Upper lobe of left lung (tissue), 6 donors: Measurements from ENCODE around the gene TP53BP1. TPM values are rescaled to one million over a fixed set of nuclear protein-coding genes. Genes with fewer than 3 reads are reported as not detected.
A peak's percentile ranks its signal among the peaks of the same experiment; 100 is the strongest.
"Not testable (repeated sequence)": the region's sequence is repeated elsewhere in the genome, so short reads cannot be mapped to it uniquely, and the experiment has no call there.

Experiments
- ATAC-seq, 2 donors: fragments of 200-7000 bp; cut with Tn5 transposase; one replicate each; pipeline ENCODE4 v1.9.1; 2022; ENCODE audit warnings: mild to moderate bottlenecking in 2 of 2, moderate library complexity in 2 of 2; ENCODE audit not compliant: low FRiP score in 2 of 2
- DNase-seq, 2 donors: peaks; one replicate each; pipeline ENCODE4 v3.0.0-alpha.2; 2019 to 2020
- H3K27ac ChIP-seq, 4 donors: fragments of 200-600 bp; sonication (generic); one replicate each; pipeline ENCODE4 v1.5.1; 2016 to 2019
- H3K27me3 ChIP-seq, 4 donors: fragments of 200-600 bp; sonication (generic); one replicate each; pipeline ENCODE4 v1.5.1; 2017 to 2019
- H3K36me3 ChIP-seq, 4 donors: fragments of 200-600 bp; sonication (generic); one replicate each; pipeline ENCODE4 v1.5.1; 2016 to 2019
- H3K4me1 ChIP-seq, 4 donors: fragments of 200-600 bp; sonication (generic); one replicate each; pipeline ENCODE4 v1.5.1; 2018 to 2019
- H3K4me3 ChIP-seq, 4 donors: fragments of 200-600 bp; sonication (generic); one replicate each; pipeline ENCODE4 v1.5.1; 2017 to 2019; ENCODE audit warnings: mild to moderate bottlenecking in 2 of 4, moderate library complexity in 1 of 4
- H3K9me3 ChIP-seq, 4 donors: fragments of 200-600 bp; sonication (generic); one replicate each; pipeline ENCODE4 v1.5.1; 2018 to 2019
- EP300 ChIP-seq, 4 donors: sonication (generic); formaldehyde crosslinking; IDR thresholded peaks; one replicate each; pipeline ENCODE4 v1.5.1; 2017; ENCODE audit warnings: antibody characterized with exemption in 4 of 4, control low read depth in 2 of 4
- POLR2A ChIP-seq, 4 donors: fragments of 450-650 bp; IDR thresholded peaks; one replicate each; pipeline ENCODE4 v1.5.1; 2016 to 2017; ENCODE audit warnings: antibody characterized with exemption in 4 of 4, mild to moderate bottlenecking in 2 of 4
- POLR2AphosphoS5 ChIP-seq, 2 donors: sonication (generic); formaldehyde crosslinking; IDR thresholded peaks; one replicate each; pipeline ENCODE4 v1.5.1; 2017; ENCODE audit warnings: antibody characterized with exemption in 2 of 2
- WGBS, 2 donors: methylation state at CpG; one replicate each; pipeline ENCODE4 v1.1.5; 2017 to 2018; 5-methylcytosine and 5-hydroxymethylcytosine counted together
- total RNA-seq, 6 donors: library from RNA; depleted of rRNA in 4 of 6; stranded (reverse); fragments of >200 nt in 4 of 6; gene quantifications; one replicate each; pipeline versions ENCODE4 v1.1.0 to v1.2.1, GENCODE V29; 2016 to 2021
- TF ChIP-seq, protein P1 (sequence below), 6 experiments: fragments of 450-650 bp in 4 of 6; fragments of 200-600 bp in 2 of 6; sonication (generic) in 2 of 6; IDR thresholded peaks; one replicate each; pipeline ENCODE4 v1.5.1; 2016 to 2019; ENCODE audit warnings: antibody characterized with exemption in 6 of 6
- donor health status: DM: no; HTN: no; CAD: no; lungs with moderate emphysema.
- donor health status: DM: no; HTN: yes; CAD: no; lungs with severe emphysema.

TP53BP1 gene
- 100 to 1,000 TPM in 1 of 6 donors, 10 to 100 TPM in 5; 19.3 to 122 (median 28.7) TPM for total RNA-seq

GRCh38 chr15:43492673-43493601 lies at the start of gene TP53BP1:
Gene TP53BP1 (minus strand): TSS chr15:43493156. CDS start chr15:43493043, 113 bp downstream.
- Histone ChIP-seq H3K9me3 (no peaks in the 10 kb centered on the region), H3K4me3 (peak within 1 kb of the TSS; percentile 68 to 96 (median 84)), H3K27me3 (no peaks in the 10 kb centered on the region), H3K27ac (peak within 1 kb of the TSS; percentile 75 to 89 (median 80)), H3K36me3 (peaks cover 0 to 8% (median 4%) of the 10 kb centered on the region in 4 donors), H3K4me1 (peaks cover 4 to 25% (median 6%) of the 10 kb centered on the region in 4 donors)
- DNase-seq (peak; percentile 97 to 99), ATAC-seq (peak; percentile 98 to 100)
- 2% methylated on average over 35 to 54 of the region's 54 CpGs for WGBS, 2 donors
- TF ChIP-seq POLR2A (IDR thresholded peaks at IDR 0.05) (peak in 1 of 4 donors; percentile 61), EP300 (IDR thresholded peaks at IDR 0.05) (no peak), POLR2AphosphoS5 (IDR thresholded peaks at IDR 0.05) (peak; percentile 44 to 59)

DNA sequence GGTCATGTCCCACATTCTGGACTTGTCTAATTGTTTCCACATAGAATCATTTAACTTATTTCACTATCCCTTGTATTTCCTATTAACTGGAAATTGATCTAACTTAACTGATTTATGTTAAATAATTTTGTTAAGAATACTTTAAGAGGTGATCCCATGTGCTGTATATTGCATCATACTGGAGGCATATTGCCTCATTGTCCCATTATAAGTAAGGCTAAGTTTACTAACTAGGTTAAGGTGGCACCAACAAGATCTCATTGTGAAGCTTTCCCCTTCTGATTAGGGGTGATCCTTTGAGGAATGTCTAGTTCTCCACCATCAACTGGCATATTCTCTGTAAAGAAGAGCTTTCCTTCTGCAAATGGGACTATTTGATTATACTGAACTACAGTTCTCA lies 48.8 kb upstream of the TP53BP1 start:
- Histone ChIP-seq H3K4me1 (no peaks in the 10 kb centered on the region), H3K9me3 (no peaks in the 10 kb centered on the region), H3K27me3 (no peaks in the 10 kb centered on the region), H3K36me3 (peaks cover 0 to 5% (median 0%) of the 10 kb centered on the region in 4 donors), H3K27ac (no peak overlapping the region), H3K4me3 (no peak overlapping the region)
- DNase-seq (no peak), ATAC-seq (no peak)
- TF ChIP-seq, protein P1, sequence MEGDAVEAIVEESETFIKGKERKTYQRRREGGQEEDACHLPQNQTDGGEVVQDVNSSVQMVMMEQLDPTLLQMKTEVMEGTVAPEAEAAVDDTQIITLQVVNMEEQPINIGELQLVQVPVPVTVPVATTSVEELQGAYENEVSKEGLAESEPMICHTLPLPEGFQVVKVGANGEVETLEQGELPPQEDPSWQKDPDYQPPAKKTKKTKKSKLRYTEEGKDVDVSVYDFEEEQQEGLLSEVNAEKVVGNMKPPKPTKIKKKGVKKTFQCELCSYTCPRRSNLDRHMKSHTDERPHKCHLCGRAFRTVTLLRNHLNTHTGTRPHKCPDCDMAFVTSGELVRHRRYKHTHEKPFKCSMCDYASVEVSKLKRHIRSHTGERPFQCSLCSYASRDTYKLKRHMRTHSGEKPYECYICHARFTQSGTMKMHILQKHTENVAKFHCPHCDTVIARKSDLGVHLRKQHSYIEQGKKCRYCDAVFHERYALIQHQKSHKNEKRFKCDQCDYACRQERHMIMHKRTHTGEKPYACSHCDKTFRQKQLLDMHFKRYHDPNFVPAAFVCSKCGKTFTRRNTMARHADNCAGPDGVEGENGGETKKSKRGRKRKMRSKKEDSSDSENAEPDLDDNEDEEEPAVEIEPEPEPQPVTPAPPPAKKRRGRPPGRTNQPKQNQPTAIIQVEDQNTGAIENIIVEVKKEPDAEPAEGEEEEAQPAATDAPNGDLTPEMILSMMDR (IDR thresholded peaks at IDR 0.05), result no peak
- TF ChIP-seq EP300 (IDR thresholded peaks at IDR 0.05) (no peak), POLR2A (IDR thresholded peaks at IDR 0.05) (no peak), POLR2AphosphoS5 (IDR thresholded peaks at IDR 0.05) (no peak)

DNA sequence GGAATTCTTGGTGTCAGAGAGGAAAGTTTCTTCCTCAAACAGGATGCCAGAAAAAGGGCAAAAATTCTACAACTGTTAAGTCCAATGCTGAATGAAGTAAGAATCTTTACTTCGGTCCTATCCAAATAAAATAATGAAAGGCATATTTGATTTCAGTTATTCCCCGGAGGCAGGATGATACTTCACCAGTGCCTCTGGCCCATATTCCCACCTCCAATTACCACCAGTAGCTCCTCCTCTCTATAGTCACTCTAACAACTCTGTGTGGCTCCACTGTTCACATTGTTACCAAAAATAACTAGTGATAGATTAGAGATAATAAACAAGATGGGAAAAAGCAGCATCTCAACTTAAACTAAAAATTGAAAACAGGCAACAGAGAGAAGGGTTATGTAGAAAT lies 45.1 kb upstream of the TP53BP1 start:
- TF ChIP-seq, protein P1 (IDR thresholded peaks at IDR 0.05), result no peak
- TF ChIP-seq POLR2AphosphoS5 (IDR thresholded peaks at IDR 0.05) (no peak), EP300 (IDR thresholded peaks at IDR 0.05) (no peak), POLR2A (IDR thresholded peaks at IDR 0.05) (no peak)
- DNase-seq (no peak), ATAC-seq (no peak)
- no peak overlapping the region for H3K4me3 ChIP-seq
- H3K4me1 ChIP-seq, result no peaks in the 10 kb centered on the region
- no peak overlapping the region for H3K27ac ChIP-seq
- H3K9me3 ChIP-seq, result no peaks in the 10 kb centered on the region
- WGBS, 2 donors, result 88 to 90% methylated on average over 2 of the region's 2 CpGs
- H3K36me3 ChIP-seq, result peaks cover 0 to 22% (median 8%) of the 10 kb centered on the region in 4 donors
- H3K27me3 ChIP-seq, result no peaks in the 10 kb centered on the region

DNA sequence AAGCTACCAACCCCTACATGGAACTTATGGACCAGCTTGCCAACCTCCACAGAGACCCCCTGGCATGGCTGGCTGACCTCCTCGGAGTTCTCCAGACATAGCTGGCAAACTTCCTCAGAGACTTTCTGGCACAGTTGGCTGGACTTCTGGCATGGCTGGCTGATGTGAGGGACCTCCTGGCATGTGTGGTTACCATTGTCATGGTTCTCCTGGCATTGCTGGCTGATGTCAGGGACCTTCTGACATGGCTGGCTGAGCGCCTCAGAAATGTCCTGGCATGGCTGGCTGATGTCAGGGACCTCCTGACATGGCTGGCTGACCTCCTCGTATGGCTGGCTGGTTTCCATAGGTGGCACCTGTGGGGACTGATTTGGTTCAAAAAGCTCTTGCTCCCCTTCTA lies 41.9 kb upstream of the TP53BP1 start:
- no peaks in the 10 kb centered on the region for H3K9me3 ChIP-seq
- WGBS, 2 donors, result 60 to 89% methylated on average over 1 to 3 of the region's 3 CpGs
- no peaks in the 10 kb centered on the region for H3K4me1 ChIP-seq
- no peaks in the 10 kb centered on the region for H3K27me3 ChIP-seq
- no peak for DNase-seq
- H3K36me3 ChIP-seq, result peaks cover 0 to 22% (median 8%) of the 10 kb centered on the region in 4 donors
- no peak overlapping the region for H3K4me3 ChIP-seq
- TF ChIP-seq EP300 (IDR thresholded peaks at IDR 0.05) (no peak), POLR2AphosphoS5 (IDR thresholded peaks at IDR 0.05) (no peak), POLR2A (IDR thresholded peaks at IDR 0.05) (no peak)
- TF ChIP-seq, protein P1 (IDR thresholded peaks at IDR 0.05), result no peak
- ATAC-seq, result no peak
- no peak overlapping the region for H3K27ac ChIP-seq

DNA sequence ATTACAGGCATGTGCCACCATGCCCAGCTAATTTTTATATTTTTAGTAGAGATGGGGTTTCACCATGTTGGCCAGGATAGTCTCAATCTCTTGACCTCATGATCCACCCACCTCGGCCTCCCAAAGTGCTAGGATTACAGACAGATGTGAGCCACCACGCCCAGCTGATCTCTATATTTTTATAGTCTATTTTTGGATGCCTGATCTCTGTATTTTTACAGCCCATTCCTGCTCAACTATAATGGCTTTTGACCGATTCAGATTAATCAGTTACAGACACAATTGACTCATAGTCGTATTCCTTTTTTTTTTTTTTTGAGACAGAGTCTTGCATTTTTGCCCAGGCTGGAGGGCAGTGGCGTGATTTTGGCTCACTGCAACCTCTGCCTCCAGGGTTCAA lies 39.9 kb upstream of the TP53BP1 start:
- 93 to 95% methylated on average over 5 of the region's 5 CpGs for WGBS, 2 donors
- DNase-seq, ATAC-seq: not testable (repeated sequence)

More for the DNA sequence above, 39.9 kb upstream of the TP53BP1 start:
- peaks cover 0 to 17% (median 8%) of the 10 kb centered on the region in 4 donors for H3K36me3 ChIP-seq
- not testable (repeated sequence) for H3K4me3 ChIP-seq, H3K9me3 ChIP-seq, H3K27me3 ChIP-seq, H3K27ac ChIP-seq, H3K4me1 ChIP-seq
